22Rv1 (cell line): ENCODE data around the gene MB21D2.

ENCODE experiments used
- CTCF ChIP-seq: fragments of 450-650 bp; IDR thresholded peaks from 2 replicates; pipeline ENCODE4 v1.5.1; 2017; ENCODE audit warnings: mild to moderate bottlenecking
- ZFX ChIP-seq: fragments of 450-650 bp; IDR thresholded peaks from 2 replicates; pipeline ENCODE4 v1.6.1; 2017; ENCODE audit warnings: antibody characterized with exemption, borderline replicate concordance

GRCh38 chr3:192816351-192816750 lies 101.3 kb downstream of the MB21D2 start:
- TF ChIP-seq CTCF (peak; percentile 71), ZFX (no peak)
